ENCODE data around the gene CDON.

DNA sequence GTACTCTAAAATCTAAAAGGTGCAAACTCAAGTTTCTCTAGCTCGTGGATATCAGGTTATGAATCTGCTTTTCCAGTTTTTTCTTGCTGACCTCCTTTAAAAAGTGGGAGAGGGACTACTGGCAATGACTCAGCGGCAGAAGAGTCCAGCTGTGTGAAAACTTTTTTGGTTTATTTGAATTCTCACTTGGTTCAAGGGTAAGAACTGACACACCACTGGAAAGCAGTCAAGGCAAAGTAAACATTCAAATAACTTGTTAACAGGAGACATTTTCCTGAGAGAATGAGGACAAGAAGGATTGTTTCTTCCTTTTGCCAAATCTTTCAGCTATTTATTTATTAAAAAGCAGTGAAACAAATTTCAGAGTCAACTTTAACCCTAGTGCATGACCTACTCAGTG is 36.1 kb downstream of the CDON start:
- TF ChIP-seq, protein P1, sequence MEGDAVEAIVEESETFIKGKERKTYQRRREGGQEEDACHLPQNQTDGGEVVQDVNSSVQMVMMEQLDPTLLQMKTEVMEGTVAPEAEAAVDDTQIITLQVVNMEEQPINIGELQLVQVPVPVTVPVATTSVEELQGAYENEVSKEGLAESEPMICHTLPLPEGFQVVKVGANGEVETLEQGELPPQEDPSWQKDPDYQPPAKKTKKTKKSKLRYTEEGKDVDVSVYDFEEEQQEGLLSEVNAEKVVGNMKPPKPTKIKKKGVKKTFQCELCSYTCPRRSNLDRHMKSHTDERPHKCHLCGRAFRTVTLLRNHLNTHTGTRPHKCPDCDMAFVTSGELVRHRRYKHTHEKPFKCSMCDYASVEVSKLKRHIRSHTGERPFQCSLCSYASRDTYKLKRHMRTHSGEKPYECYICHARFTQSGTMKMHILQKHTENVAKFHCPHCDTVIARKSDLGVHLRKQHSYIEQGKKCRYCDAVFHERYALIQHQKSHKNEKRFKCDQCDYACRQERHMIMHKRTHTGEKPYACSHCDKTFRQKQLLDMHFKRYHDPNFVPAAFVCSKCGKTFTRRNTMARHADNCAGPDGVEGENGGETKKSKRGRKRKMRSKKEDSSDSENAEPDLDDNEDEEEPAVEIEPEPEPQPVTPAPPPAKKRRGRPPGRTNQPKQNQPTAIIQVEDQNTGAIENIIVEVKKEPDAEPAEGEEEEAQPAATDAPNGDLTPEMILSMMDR (IDR thresholded peaks at IDR 0.05 in 4 of 5, conservative IDR thresholded peaks at IDR 0.05 in 1 of 5): no peak
- no peak for TF ChIP-seq POLR2A (IDR thresholded peaks at IDR 0.05)

Data from gastrocnemius medialis (tissue), 4 donors.